Stimulated activated CD4-positive, alpha-beta T cell treated with anti-CD3 and anti-CD28 coated beads, Interleukin-2, amount 100 ng/mL, for 4 hours (primary cell): ENCODE measurements around the gene KMT2E.

Experiments used
- DNase-seq: peaks from one replicate; pipeline ENCODE4 v3.0.0-alpha.2; 2020; ENCODE audit warnings: low read depth

Gene KMT2E

GRCh38 chr7:105079348-105079747, 65.3 kb downstream of the KMT2E start:
- DNase-seq = no peak

- no peak for DNase-seq
Measured at GRCh38 chr7:105084581-105084980, 70.6 kb downstream of the KMT2E start.

DNA sequence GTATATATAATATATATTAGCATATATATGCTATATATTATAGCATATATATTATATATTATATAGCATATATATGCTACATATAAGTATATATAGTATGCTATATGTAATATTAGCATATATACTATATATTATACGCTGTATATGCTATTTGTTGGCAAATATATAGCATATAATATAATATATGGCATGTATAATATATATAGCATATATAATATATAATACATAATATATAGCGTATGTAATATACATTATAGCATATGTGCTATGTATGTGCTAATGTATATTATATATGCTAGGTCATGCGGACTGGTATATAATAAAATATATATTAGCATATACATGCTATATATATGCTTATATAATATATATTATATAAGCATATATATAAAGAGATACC, 72.8 kb downstream of the KMT2E start:
- DNase-seq = no peak

- no peak for DNase-seq
Measured at GRCh38 chr7:105087981-105088380, 74.0 kb downstream of the KMT2E start.

- DNase-seq = no peak
Measured at GRCh38 chr7:105088456-105088855, 74.5 kb downstream of the KMT2E start.

GRCh38 chr7:105094966-105095365, 81.0 kb downstream of the KMT2E start:
- DNase-seq = no peak

GRCh38 chr7:105096306-105096705, 82.3 kb downstream of the KMT2E start:
- DNase-seq = no peak

DNA sequence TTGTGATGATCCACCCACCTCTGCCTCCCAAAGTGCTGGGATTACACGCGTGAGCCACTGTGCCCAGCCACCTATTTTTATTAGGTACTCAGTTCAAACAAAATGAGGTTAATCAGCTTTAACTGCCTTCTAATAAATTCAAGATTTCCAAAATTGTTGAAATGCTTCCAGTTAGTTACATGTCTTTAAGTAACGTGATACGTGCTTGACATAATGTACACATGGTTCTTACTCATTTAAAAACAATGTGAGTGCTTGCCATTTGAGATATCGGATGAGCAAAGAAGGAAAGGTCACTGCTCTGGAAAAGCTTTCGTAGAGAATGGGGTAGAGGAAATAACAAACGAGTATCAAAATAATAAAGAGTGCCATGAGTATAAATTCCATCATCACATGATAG, 83.6 kb downstream of the KMT2E start:
- DNase-seq = no peak

DNA sequence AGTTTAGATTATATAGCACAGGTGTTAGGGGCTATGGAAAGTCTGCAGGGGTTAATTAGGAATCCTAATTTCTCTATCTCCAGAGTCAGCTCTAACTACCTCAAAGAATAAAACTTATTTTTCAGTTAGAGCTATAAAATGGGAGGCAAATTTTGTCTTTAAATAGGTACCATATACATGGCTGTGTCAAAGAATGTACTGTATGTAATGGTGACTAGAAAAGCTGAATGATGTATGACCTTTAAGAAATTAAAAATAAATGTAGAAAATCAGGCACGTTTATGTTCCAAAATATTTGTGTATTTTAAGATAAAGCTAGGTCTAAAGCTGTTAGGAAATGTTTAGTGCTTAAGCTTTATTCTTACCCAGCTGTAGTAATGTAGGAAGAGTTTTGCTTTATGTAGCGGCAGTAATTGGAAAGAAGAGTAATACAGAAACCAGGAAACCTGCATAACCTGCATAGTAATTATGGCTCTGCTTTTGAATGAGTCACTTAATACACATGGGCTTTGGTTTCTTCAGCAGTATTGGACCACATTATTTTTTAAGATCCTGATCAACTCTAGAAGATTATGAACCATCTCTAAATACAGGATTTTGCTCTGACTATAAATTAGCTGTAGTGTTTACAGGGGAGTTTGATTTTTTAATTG, 85.0 kb downstream of the KMT2E start:
- DNase-seq = no peak

DNA sequence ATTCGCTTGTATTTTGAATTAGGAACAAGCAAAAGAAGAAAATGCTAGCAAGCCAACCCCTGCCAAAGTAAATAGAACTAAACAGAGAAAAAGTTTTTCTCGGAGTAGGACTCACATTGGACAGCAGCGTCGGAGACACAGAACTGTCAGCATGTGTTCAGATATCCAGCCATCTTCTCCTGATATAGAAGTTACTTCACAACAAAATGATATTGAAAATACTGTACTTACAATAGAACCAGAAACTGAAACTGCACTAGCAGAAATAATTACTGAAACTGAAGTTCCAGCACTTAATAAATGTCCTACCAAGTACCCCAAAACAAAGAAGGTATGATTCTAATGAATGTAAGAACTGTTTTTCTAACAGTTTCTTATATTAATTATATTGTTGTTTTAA, 87.9 kb downstream of the KMT2E start:
- no peak for DNase-seq

- DNase-seq = no peak
Measured at GRCh38 chr7:105102557-105103352, 88.8 kb downstream of the KMT2E start.

DNA sequence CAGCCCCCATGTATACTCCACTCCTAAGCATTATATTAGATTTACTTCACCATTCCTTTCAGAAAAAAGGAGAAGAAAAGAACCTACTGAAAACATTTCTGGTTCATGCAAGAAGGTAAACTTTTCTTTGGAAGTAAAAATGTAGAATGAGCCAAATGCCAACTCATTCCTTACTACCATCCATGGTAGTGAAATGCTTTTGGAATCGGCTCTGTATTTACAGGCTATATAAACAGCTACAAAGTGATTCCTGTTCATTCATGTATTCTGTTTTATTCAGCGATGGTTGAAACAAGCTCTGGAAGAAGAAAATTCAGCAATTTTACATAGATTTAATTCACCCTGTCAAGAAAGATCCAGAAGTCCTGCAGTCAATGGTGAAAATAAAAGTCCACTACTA, 91.6 kb downstream of the KMT2E start:
- no peak for DNase-seq

- no peak for DNase-seq
Measured at GRCh38 chr7:105106473-105106872, 92.5 kb downstream of the KMT2E start.

GRCh38 chr7:105107458-105107857, 93.5 kb downstream of the KMT2E start:
- DNase-seq = no peak

GRCh38 chr7:105112440-105113418, 98.7 kb downstream of the KMT2E start:
- DNase-seq = no peak

- no peak for DNase-seq
Measured at GRCh38 chr7:105118612-105119600, 104.9 kb downstream of the KMT2E start.

- DNase-seq = no peak
Measured at GRCh38 chr7:105122619-105123018, 108.6 kb downstream of the KMT2E start.

- DNase-seq = no peak
Measured at GRCh38 chr7:105125745-105126144, 111.7 kb downstream of the KMT2E start.

- DNase-seq = no peak
Measured at GRCh38 chr7:105126436-105126975, 112.5 kb downstream of the KMT2E start.

GRCh38 chr7:105127179-105127578, 113.2 kb downstream of the KMT2E start:
- no peak for DNase-seq

- DNase-seq = no peak
Measured at GRCh38 chr7:105130048-105130447, 116.0 kb downstream of the KMT2E start.
